Esophagus (tissue), 2 donors: ENCODE results near the gene GPR42. TPM values are rescaled to one million over a fixed set of nuclear protein-coding genes. Genes with fewer than 3 reads are reported as not detected.
"Not testable (repeated sequence)": the region's sequence is repeated elsewhere in the genome, so short reads cannot be mapped to it uniquely, and the experiment has no call there.

ENCODE experiments used
- H3K27ac ChIP-seq, 2 donors: one replicate each; pipeline ENCODE4 v1.5.1; 2013; ENCODE audit warnings: low read depth in 2 of 2, mild to moderate bottlenecking in 2 of 2, inconsistent platforms in 1 of 2, low read length in 1 of 2, moderate library complexity in 1 of 2
- H3K27me3 ChIP-seq, 2 donors: one replicate each; pipeline ENCODE4 v1.6.1; 2013; ENCODE audit warnings: low read length in 2 of 2, control low read depth in 1 of 2, mild to moderate bottlenecking in 1 of 2; ENCODE audit not compliant: insufficient read depth in 2 of 2, control insufficient read depth in 1 of 2
- H3K36me3 ChIP-seq, 2 donors: one replicate each; pipeline ENCODE4 v1.6.1; 2013; ENCODE audit warnings: low read length in 1 of 2; ENCODE audit not compliant: control insufficient read depth in 2 of 2, insufficient read depth in 2 of 2
- H3K4me1 ChIP-seq, 2 donors: one replicate each; pipeline ENCODE4 v1.6.1; 2013; ENCODE audit warnings: low read length in 1 of 2; ENCODE audit not compliant: control insufficient read depth in 2 of 2, insufficient read depth in 2 of 2
- H3K4me3 ChIP-seq, 2 donors: one replicate each; pipeline ENCODE4 v1.5.1; 2013; ENCODE audit warnings: low read length in 2 of 2, mild to moderate bottlenecking in 2 of 2, low read depth in 1 of 2, moderate library complexity in 1 of 2
- H3K9me3 ChIP-seq, 2 donors: one replicate each; pipeline ENCODE4 v1.6.1; 2013; ENCODE audit warnings: mild to moderate bottlenecking in 2 of 2, low read depth in 1 of 2, low read length in 1 of 2, moderate library complexity in 1 of 2; ENCODE audit not compliant: control insufficient read depth in 2 of 2, insufficient read depth in 1 of 2
- WGBS, 2 donors: extraction: QIAGEN DNeasy Blood & Tissue Kit; methylation state at CpG; one replicate each; pipeline ENCODE4 v1.1.7; 2013; 5-methylcytosine and 5-hydroxymethylcytosine counted together
- polyA plus RNA-seq, 2 donors: library from polyadenylated mRNA; stranded (reverse); fragments of 200-250 nt; gene quantifications; one replicate each; pipeline ENCODE4 v1.2.3, GENCODE V29; 2013
- donor health status: healthy with polysubstance abuse.
- donor health status: Bipolar disorder and iron deficiency.

GPR42 gene
- polyA plus RNA-seq, 2 donors: not detected

DNA sequence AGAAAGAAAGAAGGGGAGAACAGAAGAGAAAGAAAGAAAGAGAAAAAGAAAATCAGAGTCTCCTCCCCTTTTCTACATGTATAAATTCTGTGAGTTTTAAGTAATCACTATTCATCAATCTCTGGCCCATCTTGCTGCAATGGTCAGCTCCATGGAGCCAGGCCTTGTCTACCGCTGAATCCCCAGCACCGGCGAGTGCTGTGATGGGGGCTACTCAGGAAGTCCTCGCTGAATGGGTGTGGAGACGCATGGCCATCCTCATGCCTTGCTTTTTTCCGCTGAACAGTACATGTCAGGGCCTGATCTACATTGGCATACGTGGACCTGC, 29.9 kb downstream of the GPR42 start:
- Histone ChIP-seq H3K9me3 (no peaks in the 10 kb centered on the region), H3K36me3 (no peaks in the 10 kb centered on the region), H3K27me3 (no peaks in the 10 kb centered on the region), H3K4me3 (no peak overlapping the region), H3K4me1 (no peaks in the 10 kb centered on the region), H3K27ac (no peak overlapping the region)
- WGBS, 2 donors: 79 to 85% methylated on average over 7 of the region's 7 CpGs

DNA sequence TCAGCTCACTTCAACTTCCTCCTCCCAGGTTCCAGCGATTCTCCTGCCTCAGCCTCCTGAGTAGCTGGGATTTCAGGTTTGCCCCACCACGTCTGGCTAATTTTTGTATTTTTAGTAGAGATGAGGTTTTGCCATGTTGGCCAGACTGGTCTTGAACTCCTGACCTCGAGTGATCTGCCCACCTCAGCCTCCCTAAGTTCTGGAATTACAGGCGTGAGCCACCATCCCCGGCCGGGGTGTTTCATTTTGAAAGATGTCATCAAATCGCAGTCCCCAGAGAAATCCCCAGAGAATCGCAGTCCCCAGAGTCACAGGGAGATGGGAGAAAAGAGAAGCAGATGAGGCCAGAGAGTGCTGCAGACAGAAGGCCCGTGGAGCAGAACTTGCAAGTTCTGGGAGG, 30.5 kb downstream of the GPR42 start:
- H3K4me1 ChIP-seq, H3K9me3 ChIP-seq, H3K4me3 ChIP-seq, H3K36me3 ChIP-seq, H3K27ac ChIP-seq, H3K27me3 ChIP-seq: not testable (repeated sequence)
- 80 to 82% methylated on average over 9 of the region's 9 CpGs for WGBS, 2 donors

DNA sequence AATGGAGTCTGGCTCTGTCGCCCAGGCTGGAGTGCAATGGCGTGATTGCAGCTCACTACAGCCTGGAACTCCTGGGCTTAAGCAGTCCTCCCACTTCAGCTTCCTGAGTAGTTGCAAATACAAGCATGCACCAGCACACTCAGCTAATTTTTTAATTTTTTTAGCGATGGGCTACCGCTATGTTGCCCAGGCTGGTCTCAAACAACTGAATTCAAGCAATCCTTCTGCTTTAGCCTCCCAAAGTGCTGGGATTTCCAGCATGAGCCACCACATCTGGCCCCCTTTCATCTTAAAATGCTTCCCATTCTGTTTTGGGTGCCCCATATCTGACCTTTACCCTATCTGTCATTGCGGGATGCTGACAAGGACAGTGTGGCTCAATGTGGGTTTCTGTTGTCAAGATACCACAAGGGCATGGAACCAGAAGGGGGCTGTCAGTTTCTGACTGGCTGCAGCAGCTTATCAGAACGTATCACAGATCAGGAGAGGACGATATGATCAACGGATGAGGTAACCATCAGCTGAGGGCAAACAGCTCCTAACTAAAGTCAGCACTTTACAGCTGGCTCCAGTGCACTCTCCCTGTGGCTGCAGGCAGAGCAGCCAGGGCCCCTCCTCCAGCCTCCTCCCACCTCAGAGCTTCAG, 32.4 kb downstream of the GPR42 start:
- WGBS, 2 donors: 85 to 89% methylated on average over 8 of the region's 8 CpGs
- no peak overlapping the region for H3K27ac ChIP-seq
- H3K36me3 ChIP-seq: no peaks in the 10 kb centered on the region
- no peaks in the 10 kb centered on the region for H3K27me3 ChIP-seq
- no peaks in the 10 kb centered on the region for H3K4me1 ChIP-seq
- no peak overlapping the region for H3K4me3 ChIP-seq
- H3K9me3 ChIP-seq: peaks cover 0 to 3% of the 10 kb centered on the region in 2 donors

GRCh38 chr19:35404879-35405622, 34.2 kb downstream of the GPR42 start:
- Histone ChIP-seq H3K4me1 (no peaks in the 10 kb centered on the region), H3K27ac (no peak overlapping the region), H3K27me3 (no peaks in the 10 kb centered on the region), H3K36me3 (no peaks in the 10 kb centered on the region), H3K9me3 (peaks cover 0 to 3% of the 10 kb centered on the region in 2 donors), H3K4me3 (no peak overlapping the region)
- WGBS, 2 donors: 45 to 63% methylated on average over 11 of the region's 11 CpGs

GRCh38 chr19:35407619-35408018, 36.8 kb downstream of the GPR42 start:
- H3K27me3 ChIP-seq: no peaks in the 10 kb centered on the region
- H3K9me3 ChIP-seq: peaks cover 0 to 3% of the 10 kb centered on the region in 2 donors
- H3K4me1 ChIP-seq: no peaks in the 10 kb centered on the region
- no peak overlapping the region for H3K4me3 ChIP-seq
- H3K36me3 ChIP-seq: no peaks in the 10 kb centered on the region
- 77 to 82% methylated on average over 6 of the region's 6 CpGs for WGBS, 2 donors
- no peak overlapping the region for H3K27ac ChIP-seq

GRCh38 chr19:35408284-35409171, 37.7 kb downstream of the GPR42 start:
- Histone ChIP-seq H3K27ac (no peak overlapping the region), H3K36me3 (no peaks in the 10 kb centered on the region), H3K4me1 (no peaks in the 10 kb centered on the region), H3K4me3 (no peak overlapping the region), H3K27me3 (no peaks in the 10 kb centered on the region), H3K9me3 (peaks cover 0 to 3% of the 10 kb centered on the region in 2 donors)
- WGBS, 2 donors: 88% methylated on average over 13 of the region's 13 CpGs

DNA sequence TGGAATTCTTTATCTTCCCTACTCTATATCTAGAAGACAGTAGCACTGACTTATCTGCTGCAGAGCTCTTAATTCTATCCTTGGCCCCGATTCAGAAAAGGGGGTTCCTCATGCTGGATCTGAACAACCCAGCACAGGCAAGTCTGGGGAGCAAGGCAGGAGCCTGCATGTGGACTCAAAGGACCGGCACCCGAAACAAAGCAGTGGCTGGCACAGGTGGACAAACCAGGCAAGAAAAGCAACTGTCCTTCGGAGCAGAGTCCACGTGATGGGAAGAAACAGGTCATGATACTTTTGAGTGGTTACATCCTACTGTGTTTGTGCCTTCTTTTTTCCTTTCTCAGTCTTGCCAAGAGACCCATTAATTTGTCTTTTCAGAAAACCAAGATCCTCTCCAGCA, 38.3 kb downstream of the GPR42 start:
- WGBS, 2 donors: 72 to 75% methylated on average over 5 of the region's 5 CpGs
- H3K27me3 ChIP-seq: no peaks in the 10 kb centered on the region

DNA sequence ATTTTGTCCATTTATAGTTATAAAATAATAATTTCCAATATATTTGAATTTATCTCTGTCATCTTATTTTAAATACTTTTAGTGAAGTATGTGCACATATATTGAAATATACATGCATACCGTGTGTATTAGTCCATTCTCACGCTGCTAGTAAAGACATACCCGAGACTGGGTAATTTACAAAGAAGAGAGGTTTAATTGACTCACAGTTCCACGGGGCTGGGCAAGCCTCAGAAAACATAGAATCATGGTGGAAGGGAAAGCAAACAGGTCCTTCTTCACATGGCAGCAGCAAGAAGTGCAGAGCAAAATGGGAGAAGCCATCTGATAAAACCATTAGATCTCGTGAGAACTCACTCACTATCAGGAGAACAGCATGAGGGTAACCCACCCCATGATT, 39.6 kb downstream of the GPR42 start:
- H3K4me3 ChIP-seq: no peak overlapping the region
- H3K36me3 ChIP-seq: no peaks in the 10 kb centered on the region
- no peak overlapping the region for H3K27ac ChIP-seq
- WGBS, 2 donors: 81 to 86% methylated on average over 5 of the region's 5 CpGs
- no peaks in the 10 kb centered on the region for H3K27me3 ChIP-seq
- H3K9me3 ChIP-seq: peaks cover 0 to 3% of the 10 kb centered on the region in 2 donors
- no peaks in the 10 kb centered on the region for H3K4me1 ChIP-seq

More for the DNA sequence above, 38.3 kb downstream of the GPR42 start:
- H3K9me3 ChIP-seq: peaks cover 0 to 3% of the 10 kb centered on the region in 2 donors
- no peaks in the 10 kb centered on the region for H3K36me3 ChIP-seq
- no peaks in the 10 kb centered on the region for H3K4me1 ChIP-seq
- no peak overlapping the region for H3K4me3 ChIP-seq
- no peak overlapping the region for H3K27ac ChIP-seq

DNA sequence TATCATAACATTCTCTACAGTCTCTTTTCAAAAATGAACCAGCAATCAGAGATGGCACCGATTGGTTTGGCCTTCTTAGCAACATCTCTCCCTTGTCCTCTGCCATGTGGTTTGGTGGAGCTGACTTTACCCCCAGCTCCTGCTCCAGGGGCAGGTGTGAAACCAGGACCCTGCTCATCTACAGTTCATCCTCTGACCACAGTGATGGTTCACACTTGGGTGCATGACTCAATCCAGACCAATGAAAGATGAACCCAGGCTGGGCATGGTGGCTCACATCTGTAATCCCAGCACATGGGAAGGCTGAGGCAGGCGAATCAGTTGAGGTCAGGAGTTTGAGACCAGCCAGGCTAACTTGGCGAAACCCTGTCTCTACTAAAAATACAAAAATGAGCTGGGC, 43.6 kb downstream of the GPR42 start:
- Histone ChIP-seq H3K27ac (no peak overlapping the region), H3K9me3 (no peaks in the 10 kb centered on the region), H3K4me1 (no peaks in the 10 kb centered on the region), H3K36me3 (no peaks in the 10 kb centered on the region), H3K27me3 (no peaks in the 10 kb centered on the region), H3K4me3 (no peak overlapping the region)
- WGBS, 2 donors: 81 to 83% methylated on average over 3 of the region's 3 CpGs
